WTC11 (cell line): ENCODE measurements around the gene WDR73.

ENCODE experiments used
- ATF1 ChIP-seq: sonication (generic); formaldehyde crosslinking; IDR thresholded peaks from 2 replicates; pipeline ENCODE4 v1.8.1; 2023; ENCODE audit warnings: mild to moderate bottlenecking, moderate library complexity, missing genetic modification reagents
- CBFB ChIP-seq: sonication (generic); formaldehyde crosslinking; IDR thresholded peaks from 2 replicates; pipeline ENCODE4 v1.8.1; 2022; ENCODE audit warnings: mild to moderate bottlenecking, low read depth, missing genetic modification reagents
- ESRRA ChIP-seq: sonication (generic); formaldehyde crosslinking; IDR thresholded peaks from 2 replicates; pipeline ENCODE4 v1.8.1; 2022; ENCODE audit warnings: mild to moderate bottlenecking, missing genetic modification reagents, borderline replicate concordance
- FOXK1 ChIP-seq: sonication (generic); formaldehyde crosslinking; IDR thresholded peaks from 2 replicates; pipeline ENCODE4 v1.8.0; 2022; ENCODE audit warnings: mild to moderate bottlenecking, moderate library complexity, missing genetic modification reagents
- IRF2 ChIP-seq: sonication (generic); formaldehyde crosslinking; IDR thresholded peaks from 2 replicates; pipeline ENCODE4 v1.8.0; 2022; ENCODE audit warnings: low read depth, missing genetic modification reagents, borderline replicate concordance
- MYBL2 ChIP-seq: sonication (generic); formaldehyde crosslinking; IDR thresholded peaks from 2 replicates; pipeline ENCODE4 v1.8.1; 2023; ENCODE audit warnings: mild to moderate bottlenecking, moderate library complexity, missing genetic modification reagents
- SP1 ChIP-seq: sonication (generic); formaldehyde crosslinking; conservative IDR thresholded peaks from 2 replicates; pipeline ENCODE4 v1.8.1; 2022; ENCODE audit warnings: missing genetic modification reagents
- ZBTB21 ChIP-seq: sonication (generic); formaldehyde crosslinking; IDR thresholded peaks from 2 replicates; pipeline ENCODE4 v1.8.1; 2023; ENCODE audit warnings: mild to moderate bottlenecking, missing genetic modification reagents, borderline replicate concordance
- TF ChIP-seq, protein P1 (sequence below): sonication (generic); formaldehyde crosslinking; IDR thresholded peaks from 2 replicates; pipeline ENCODE4 v1.8.0; 2022; ENCODE audit warnings: mild to moderate bottlenecking, missing genetic modification reagents
- TF ChIP-seq, protein P2 (sequence below): fragments of 200-600 bp; IDR thresholded peaks from 2 replicates; pipeline ENCODE4 v1.8.0; 2022; ENCODE audit warnings: antibody characterized with exemption
- TF ChIP-seq, protein P3 (sequence below): sonication (generic); formaldehyde crosslinking; conservative IDR thresholded peaks from 2 replicates; pipeline ENCODE4 v1.8.1; 2023; ENCODE audit warnings: mild to moderate bottlenecking, low read depth, missing genetic modification reagents, moderate library complexity
- TF ChIP-seq, protein P4 (sequence below): sonication (generic); formaldehyde crosslinking; IDR thresholded peaks from 2 replicates; pipeline ENCODE4 v1.8.0; 2022; ENCODE audit warnings: missing genetic modification reagents
- TF ChIP-seq, protein P5 (sequence below): sonication (generic); formaldehyde crosslinking; IDR thresholded peaks from 2 replicates; pipeline ENCODE4 v1.8.1; 2023; ENCODE audit warnings: mild to moderate bottlenecking, missing genetic modification reagents, borderline replicate concordance

DNA sequence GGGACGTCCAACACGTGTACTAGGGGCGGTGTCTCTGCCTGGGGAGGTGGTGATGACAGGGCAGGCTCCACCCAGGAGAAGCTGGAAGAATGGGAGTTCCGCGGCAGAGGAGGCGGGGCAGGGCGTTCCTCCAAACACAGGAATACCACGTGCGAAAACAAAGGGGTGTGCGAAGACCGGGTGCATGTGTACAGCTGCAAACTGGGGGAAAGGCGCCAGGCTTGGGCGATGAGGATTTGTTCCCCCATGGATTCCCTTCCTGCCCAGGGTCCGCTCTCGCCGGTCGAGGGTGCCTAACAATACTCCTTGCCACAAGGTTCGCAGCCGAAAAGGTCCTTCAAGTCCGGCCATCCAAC, 53.8 kb downstream of the WDR73 start:
- TF ChIP-seq, protein P1, sequence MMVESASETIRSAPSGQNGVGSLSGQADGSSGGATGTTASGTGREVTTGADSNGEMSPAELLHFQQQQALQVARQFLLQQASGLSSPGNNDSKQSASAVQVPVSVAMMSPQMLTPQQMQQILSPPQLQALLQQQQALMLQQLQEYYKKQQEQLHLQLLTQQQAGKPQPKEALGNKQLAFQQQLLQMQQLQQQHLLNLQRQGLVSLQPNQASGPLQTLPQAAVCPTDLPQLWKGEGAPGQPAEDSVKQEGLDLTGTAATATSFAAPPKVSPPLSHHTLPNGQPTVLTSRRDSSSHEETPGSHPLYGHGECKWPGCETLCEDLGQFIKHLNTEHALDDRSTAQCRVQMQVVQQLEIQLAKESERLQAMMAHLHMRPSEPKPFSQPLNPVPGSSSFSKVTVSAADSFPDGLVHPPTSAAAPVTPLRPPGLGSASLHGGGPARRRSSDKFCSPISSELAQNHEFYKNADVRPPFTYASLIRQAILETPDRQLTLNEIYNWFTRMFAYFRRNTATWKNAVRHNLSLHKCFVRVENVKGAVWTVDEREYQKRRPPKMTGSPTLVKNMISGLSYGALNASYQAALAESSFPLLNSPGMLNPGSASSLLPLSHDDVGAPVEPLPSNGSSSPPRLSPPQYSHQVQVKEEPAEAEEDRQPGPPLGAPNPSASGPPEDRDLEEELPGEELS (CRISPR knock-in tag) = no peak
- TF ChIP-seq, protein P2, sequence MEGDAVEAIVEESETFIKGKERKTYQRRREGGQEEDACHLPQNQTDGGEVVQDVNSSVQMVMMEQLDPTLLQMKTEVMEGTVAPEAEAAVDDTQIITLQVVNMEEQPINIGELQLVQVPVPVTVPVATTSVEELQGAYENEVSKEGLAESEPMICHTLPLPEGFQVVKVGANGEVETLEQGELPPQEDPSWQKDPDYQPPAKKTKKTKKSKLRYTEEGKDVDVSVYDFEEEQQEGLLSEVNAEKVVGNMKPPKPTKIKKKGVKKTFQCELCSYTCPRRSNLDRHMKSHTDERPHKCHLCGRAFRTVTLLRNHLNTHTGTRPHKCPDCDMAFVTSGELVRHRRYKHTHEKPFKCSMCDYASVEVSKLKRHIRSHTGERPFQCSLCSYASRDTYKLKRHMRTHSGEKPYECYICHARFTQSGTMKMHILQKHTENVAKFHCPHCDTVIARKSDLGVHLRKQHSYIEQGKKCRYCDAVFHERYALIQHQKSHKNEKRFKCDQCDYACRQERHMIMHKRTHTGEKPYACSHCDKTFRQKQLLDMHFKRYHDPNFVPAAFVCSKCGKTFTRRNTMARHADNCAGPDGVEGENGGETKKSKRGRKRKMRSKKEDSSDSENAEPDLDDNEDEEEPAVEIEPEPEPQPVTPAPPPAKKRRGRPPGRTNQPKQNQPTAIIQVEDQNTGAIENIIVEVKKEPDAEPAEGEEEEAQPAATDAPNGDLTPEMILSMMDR = no peak
- TF ChIP-seq CBFB (no peak), ATF1 (CRISPR knock-in tag) (no peak), MYBL2 (CRISPR knock-in tag) (no peak; the same call in 1 of the 2 replicates), ESRRA (CRISPR knock-in tag) (no peak), FOXK1 (peak; percentile 91), IRF2 (CRISPR knock-in tag) (no peak), ZBTB21 (no peak), SP1 (no peak)
- TF ChIP-seq, protein P3, sequence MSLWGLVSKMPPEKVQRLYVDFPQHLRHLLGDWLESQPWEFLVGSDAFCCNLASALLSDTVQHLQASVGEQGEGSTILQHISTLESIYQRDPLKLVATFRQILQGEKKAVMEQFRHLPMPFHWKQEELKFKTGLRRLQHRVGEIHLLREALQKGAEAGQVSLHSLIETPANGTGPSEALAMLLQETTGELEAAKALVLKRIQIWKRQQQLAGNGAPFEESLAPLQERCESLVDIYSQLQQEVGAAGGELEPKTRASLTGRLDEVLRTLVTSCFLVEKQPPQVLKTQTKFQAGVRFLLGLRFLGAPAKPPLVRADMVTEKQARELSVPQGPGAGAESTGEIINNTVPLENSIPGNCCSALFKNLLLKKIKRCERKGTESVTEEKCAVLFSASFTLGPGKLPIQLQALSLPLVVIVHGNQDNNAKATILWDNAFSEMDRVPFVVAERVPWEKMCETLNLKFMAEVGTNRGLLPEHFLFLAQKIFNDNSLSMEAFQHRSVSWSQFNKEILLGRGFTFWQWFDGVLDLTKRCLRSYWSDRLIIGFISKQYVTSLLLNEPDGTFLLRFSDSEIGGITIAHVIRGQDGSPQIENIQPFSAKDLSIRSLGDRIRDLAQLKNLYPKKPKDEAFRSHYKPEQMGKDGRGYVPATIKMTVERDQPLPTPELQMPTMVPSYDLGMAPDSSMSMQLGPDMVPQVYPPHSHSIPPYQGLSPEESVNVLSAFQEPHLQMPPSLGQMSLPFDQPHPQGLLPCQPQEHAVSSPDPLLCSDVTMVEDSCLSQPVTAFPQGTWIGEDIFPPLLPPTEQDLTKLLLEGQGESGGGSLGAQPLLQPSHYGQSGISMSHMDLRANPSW (CRISPR knock-in tag) = no peak
- TF ChIP-seq, protein P4, sequence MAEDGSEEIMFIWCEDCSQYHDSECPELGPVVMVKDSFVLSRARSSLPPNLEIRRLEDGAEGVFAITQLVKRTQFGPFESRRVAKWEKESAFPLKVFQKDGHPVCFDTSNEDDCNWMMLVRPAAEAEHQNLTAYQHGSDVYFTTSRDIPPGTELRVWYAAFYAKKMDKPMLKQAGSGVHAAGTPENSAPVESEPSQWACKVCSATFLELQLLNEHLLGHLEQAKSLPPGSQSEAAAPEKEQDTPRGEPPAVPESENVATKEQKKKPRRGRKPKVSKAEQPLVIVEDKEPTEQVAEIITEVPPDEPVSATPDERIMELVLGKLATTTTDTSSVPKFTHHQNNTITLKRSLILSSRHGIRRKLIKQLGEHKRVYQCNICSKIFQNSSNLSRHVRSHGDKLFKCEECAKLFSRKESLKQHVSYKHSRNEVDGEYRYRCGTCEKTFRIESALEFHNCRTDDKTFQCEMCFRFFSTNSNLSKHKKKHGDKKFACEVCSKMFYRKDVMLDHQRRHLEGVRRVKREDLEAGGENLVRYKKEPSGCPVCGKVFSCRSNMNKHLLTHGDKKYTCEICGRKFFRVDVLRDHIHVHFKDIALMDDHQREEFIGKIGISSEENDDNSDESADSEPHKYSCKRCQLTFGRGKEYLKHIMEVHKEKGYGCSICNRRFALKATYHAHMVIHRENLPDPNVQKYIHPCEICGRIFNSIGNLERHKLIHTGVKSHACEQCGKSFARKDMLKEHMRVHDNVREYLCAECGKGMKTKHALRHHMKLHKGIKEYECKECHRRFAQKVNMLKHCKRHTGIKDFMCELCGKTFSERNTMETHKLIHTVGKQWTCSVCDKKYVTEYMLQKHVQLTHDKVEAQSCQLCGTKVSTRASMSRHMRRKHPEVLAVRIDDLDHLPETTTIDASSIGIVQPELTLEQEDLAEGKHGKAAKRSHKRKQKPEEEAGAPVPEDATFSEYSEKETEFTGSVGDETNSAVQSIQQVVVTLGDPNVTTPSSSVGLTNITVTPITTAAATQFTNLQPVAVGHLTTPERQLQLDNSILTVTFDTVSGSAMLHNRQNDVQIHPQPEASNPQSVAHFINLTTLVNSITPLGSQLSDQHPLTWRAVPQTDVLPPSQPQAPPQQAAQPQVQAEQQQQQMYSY (CRISPR knock-in tag) = no peak
- TF ChIP-seq, protein P5, sequence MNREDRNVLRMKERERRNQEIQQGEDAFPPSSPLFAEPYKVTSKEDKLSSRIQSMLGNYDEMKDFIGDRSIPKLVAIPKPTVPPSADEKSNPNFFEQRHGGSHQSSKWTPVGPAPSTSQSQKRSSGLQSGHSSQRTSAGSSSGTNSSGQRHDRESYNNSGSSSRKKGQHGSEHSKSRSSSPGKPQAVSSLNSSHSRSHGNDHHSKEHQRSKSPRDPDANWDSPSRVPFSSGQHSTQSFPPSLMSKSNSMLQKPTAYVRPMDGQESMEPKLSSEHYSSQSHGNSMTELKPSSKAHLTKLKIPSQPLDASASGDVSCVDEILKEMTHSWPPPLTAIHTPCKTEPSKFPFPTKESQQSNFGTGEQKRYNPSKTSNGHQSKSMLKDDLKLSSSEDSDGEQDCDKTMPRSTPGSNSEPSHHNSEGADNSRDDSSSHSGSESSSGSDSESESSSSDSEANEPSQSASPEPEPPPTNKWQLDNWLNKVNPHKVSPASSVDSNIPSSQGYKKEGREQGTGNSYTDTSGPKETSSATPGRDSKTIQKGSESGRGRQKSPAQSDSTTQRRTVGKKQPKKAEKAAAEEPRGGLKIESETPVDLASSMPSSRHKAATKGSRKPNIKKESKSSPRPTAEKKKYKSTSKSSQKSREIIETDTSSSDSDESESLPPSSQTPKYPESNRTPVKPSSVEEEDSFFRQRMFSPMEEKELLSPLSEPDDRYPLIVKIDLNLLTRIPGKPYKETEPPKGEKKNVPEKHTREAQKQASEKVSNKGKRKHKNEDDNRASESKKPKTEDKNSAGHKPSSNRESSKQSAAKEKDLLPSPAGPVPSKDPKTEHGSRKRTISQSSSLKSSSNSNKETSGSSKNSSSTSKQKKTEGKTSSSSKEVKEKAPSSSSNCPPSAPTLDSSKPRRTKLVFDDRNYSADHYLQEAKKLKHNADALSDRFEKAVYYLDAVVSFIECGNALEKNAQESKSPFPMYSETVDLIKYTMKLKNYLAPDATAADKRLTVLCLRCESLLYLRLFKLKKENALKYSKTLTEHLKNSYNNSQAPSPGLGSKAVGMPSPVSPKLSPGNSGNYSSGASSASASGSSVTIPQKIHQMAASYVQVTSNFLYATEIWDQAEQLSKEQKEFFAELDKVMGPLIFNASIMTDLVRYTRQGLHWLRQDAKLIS (CRISPR knock-in tag) = no peak
